Trophoblast cell (in vitro differentiated cells and primary cell): Measurements from ENCODE around the gene MAGIX.

Experiments used
- DNase-seq, 2 donors: peaks; one replicate each; pipeline ENCODE4 v3.0.0-alpha.2; 2016
- H2AFZ ChIP-seq: 2 replicates; pipeline ENCODE4 v1.6.1; 2013; ENCODE audit warnings: low read length, moderate library complexity, mild to moderate bottlenecking; ENCODE audit not compliant: insufficient read depth, poor library complexity
- H2AK5ac ChIP-seq: 2 replicates; pipeline ENCODE4 v1.6.1; 2013; ENCODE audit warnings: mild to moderate bottlenecking, low read length
- H2BK120ac ChIP-seq: 2 replicates; pipeline ENCODE4 v1.6.1; 2013; ENCODE audit warnings: low read length, mild to moderate bottlenecking, moderate library complexity; ENCODE audit not compliant: insufficient read depth, poor library complexity
- H2BK12ac ChIP-seq: 2 replicates; pipeline ENCODE4 v1.6.1; 2013; ENCODE audit warnings: mild to moderate bottlenecking, low read length, moderate library complexity
- H2BK5ac ChIP-seq: 2 replicates; pipeline ENCODE4 v1.6.1; 2013; ENCODE audit warnings: low read length, low read depth, moderate library complexity, mild to moderate bottlenecking; ENCODE audit not compliant: poor library complexity
- H3K14ac ChIP-seq: 2 replicates; pipeline ENCODE4 v1.6.1; 2013; ENCODE audit warnings: mild to moderate bottlenecking, low read length
- H3K18ac ChIP-seq: 2 replicates; pipeline ENCODE4 v1.6.1; 2013; ENCODE audit warnings: mild to moderate bottlenecking, low read length
- H3K23ac ChIP-seq: 2 replicates; pipeline ENCODE4 v1.6.1; 2013; ENCODE audit warnings: low read length
- H3K27ac ChIP-seq: 2 replicates; pipeline ENCODE4 v1.5.1; 2013; ENCODE audit warnings: low read depth, mild to moderate bottlenecking, inconsistent platforms, low read length, moderate library complexity
- H3K27me3 ChIP-seq: 2 replicates; pipeline ENCODE4 v1.6.1; 2013; ENCODE audit warnings: inconsistent platforms, mild to moderate bottlenecking, low read length, moderate library complexity; ENCODE audit not compliant: insufficient read depth
- H3K36me3 ChIP-seq, 2 experiments: 1 replicate in 1 of 2; 2 replicates in 1 of 2; pipeline ENCODE4 v1.6.1; 2013; ENCODE audit warnings: low read length in 2 of 2, mild to moderate bottlenecking in 2 of 2, moderate library complexity in 1 of 2; ENCODE audit not compliant: insufficient read depth in 2 of 2, control insufficient read depth in 1 of 2
- H3K4ac ChIP-seq: 2 replicates; pipeline ENCODE4 v1.6.1; 2013; ENCODE audit warnings: low read depth, mild to moderate bottlenecking, low read length, moderate library complexity
- H3K4me1 ChIP-seq, 2 experiments: 1 replicate in 1 of 2; 2 replicates in 1 of 2; pipeline ENCODE4 v1.6.1; 2013; ENCODE audit warnings: low read length in 2 of 2, mild to moderate bottlenecking in 2 of 2, moderate library complexity in 1 of 2; ENCODE audit not compliant: insufficient read depth in 2 of 2, control insufficient read depth in 1 of 2
- H3K4me2 ChIP-seq: 2 replicates; pipeline ENCODE4 v1.6.1; 2013; ENCODE audit warnings: inconsistent platforms, mild to moderate bottlenecking, low read length, moderate library complexity
- H3K4me3 ChIP-seq: 2 replicates; pipeline ENCODE4 v1.5.1; 2013; ENCODE audit warnings: mild to moderate bottlenecking, low read depth, low read length, inconsistent platforms
- H3K79me1 ChIP-seq: one replicate; pipeline ENCODE4 v1.6.1; 2013; ENCODE audit warnings: low read length
- H3K79me2 ChIP-seq: 2 replicates; pipeline ENCODE4 v1.6.1; 2013; ENCODE audit warnings: low read length, mild to moderate bottlenecking; ENCODE audit not compliant: control insufficient read depth, insufficient read depth, poor library complexity
- H3K9ac ChIP-seq: 2 replicates; pipeline ENCODE4 v1.6.1; 2013; ENCODE audit warnings: mild to moderate bottlenecking, low read length
- H3K9me3 ChIP-seq: 2 replicates; pipeline ENCODE4 v1.6.1; 2013; ENCODE audit warnings: low read depth, mild to moderate bottlenecking, control low read depth, inconsistent platforms, low read length; ENCODE audit not compliant: insufficient read depth
- H4K12ac ChIP-seq: 2 replicates; pipeline ENCODE4 v1.6.1; 2013; ENCODE audit warnings: low read depth, mild to moderate bottlenecking, low read length, moderate library complexity
- H4K8ac ChIP-seq: 2 replicates; pipeline ENCODE4 v1.6.1; 2013; ENCODE audit warnings: low read depth, mild to moderate bottlenecking, low read length, moderate library complexity
- H4K91ac ChIP-seq: one replicate; pipeline ENCODE4 v1.6.1; 2013; ENCODE audit warnings: low read depth, mild to moderate bottlenecking, low read length, moderate library complexity
- whole genome bisulfite sequencing: extraction: QIAGEN DNeasy Blood & Tissue Kit; methylation state at CpG from one replicate; pipeline ENCODE4 v1.1.7; 2013; ENCODE audit warnings: missing lambda C conversion rate; ENCODE audit not compliant: insufficient read length, insufficient coverage; ENCODE audit errors: extremely low coverage; 5-methylcytosine and 5-hydroxymethylcytosine counted together

MAGIX gene

GRCh38 chrX:49206543-49206942 lies 44.0 kb downstream of the MAGIX start:
- Histone ChIP-seq H3K23ac (no peak overlapping the region), H2BK12ac (no peak overlapping the region), H3K4me1 (no peaks in the 10 kb centered on the region), H3K18ac (no peak overlapping the region), H3K14ac (no peak overlapping the region), H4K91ac (no peak overlapping the region), H3K79me1 (no peaks in the 10 kb centered on the region), H3K27me3 (no peaks in the 10 kb centered on the region), H3K36me3 (no peaks in the 10 kb centered on the region), H2AFZ (no peak overlapping the region), H3K79me2 (no peaks in the 10 kb centered on the region), H2BK5ac (no peak overlapping the region), H3K9ac (no peak overlapping the region), H4K12ac (no peak overlapping the region), H3K9me3 (no peaks in the 10 kb centered on the region), H2AK5ac (no peak overlapping the region), H4K8ac (no peak overlapping the region), H3K4ac (no peak overlapping the region), H3K27ac (no peak overlapping the region), H3K4me3 (no peak overlapping the region), H3K4me2 (no peak overlapping the region), H2BK120ac (no peak overlapping the region)
- no peak for DNase-seq
- WGBS = no CpG with 5 or more reads among the region's 8 CpGs

DNA sequence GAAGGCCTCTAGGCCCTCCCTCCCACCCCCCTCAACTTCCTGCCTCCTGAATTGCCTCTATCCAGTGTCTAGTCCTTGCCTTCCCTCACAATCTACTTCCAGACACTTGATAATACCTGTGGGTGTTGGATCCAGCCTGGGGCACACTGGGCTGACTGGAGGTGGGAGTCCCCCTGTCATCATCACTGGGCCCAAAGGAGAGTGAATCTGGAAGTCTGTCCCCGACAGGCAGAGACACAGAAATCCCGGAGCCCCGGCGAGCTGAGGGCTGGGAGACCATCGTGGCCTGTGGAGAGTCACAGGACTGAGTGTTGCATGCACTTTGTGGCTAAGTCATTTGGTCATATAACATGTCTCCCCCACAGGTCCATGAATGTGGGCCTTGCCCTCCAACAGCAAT lies 45.8 kb downstream of the MAGIX start:
- no peak overlapping the region for H2BK120ac ChIP-seq
- no peak overlapping the region for H2AK5ac ChIP-seq
- DNase-seq = no peak
- H3K18ac ChIP-seq = no peak overlapping the region
- H3K9ac ChIP-seq = no peak overlapping the region
- H3K4me2 ChIP-seq = no peak overlapping the region
- no peak overlapping the region for H3K27ac ChIP-seq
- H4K91ac ChIP-seq = no peak overlapping the region
- no peaks in the 10 kb centered on the region for H3K79me1 ChIP-seq
- no peak overlapping the region for H2BK5ac ChIP-seq
- no peaks in the 10 kb centered on the region for H3K27me3 ChIP-seq
- H3K36me3 ChIP-seq = no peaks in the 10 kb centered on the region
- H3K23ac ChIP-seq = no peak overlapping the region
- H2AFZ ChIP-seq = no peak overlapping the region
- H3K4me1 ChIP-seq = no peaks in the 10 kb centered on the region
- WGBS = no CpG with 5 or more reads among the region's 5 CpGs
- no peaks in the 10 kb centered on the region for H3K79me2 ChIP-seq
- H3K4ac ChIP-seq = no peak overlapping the region
- no peak overlapping the region for H4K12ac ChIP-seq
- H3K4me3 ChIP-seq = no peak overlapping the region
- H4K8ac ChIP-seq = no peak overlapping the region
- H3K14ac ChIP-seq = no peak overlapping the region
- H3K9me3 ChIP-seq = no peaks in the 10 kb centered on the region
- H2BK12ac ChIP-seq = no peak overlapping the region

GRCh38 chrX:49209434-49210251 lies 47.1 kb downstream of the MAGIX start:
- no peaks in the 10 kb centered on the region for H3K27me3 ChIP-seq
- H3K14ac ChIP-seq = no peak overlapping the region
- no peak for DNase-seq
- no peak overlapping the region for H3K27ac ChIP-seq
- WGBS = no CpG with 5 or more reads among the region's 28 CpGs
- no peak overlapping the region for H2BK120ac ChIP-seq
- no peak overlapping the region for H4K91ac ChIP-seq
- H3K9ac ChIP-seq = no peak overlapping the region
- H2BK5ac ChIP-seq = no peak overlapping the region
- H3K23ac ChIP-seq = no peak overlapping the region
- no peak overlapping the region for H2AFZ ChIP-seq
- no peaks in the 10 kb centered on the region for H3K4me1 ChIP-seq
- no peak overlapping the region for H2AK5ac ChIP-seq
- H2BK12ac ChIP-seq = no peak overlapping the region
- H3K4ac ChIP-seq = no peak overlapping the region
- no peak overlapping the region for H3K18ac ChIP-seq
- H3K79me2 ChIP-seq = no peaks in the 10 kb centered on the region
- H3K9me3 ChIP-seq = no peaks in the 10 kb centered on the region
- H3K79me1 ChIP-seq = no peaks in the 10 kb centered on the region
- no peak overlapping the region for H4K12ac ChIP-seq
- no peak overlapping the region for H3K4me2 ChIP-seq
- H3K36me3 ChIP-seq = no peaks in the 10 kb centered on the region
- H4K8ac ChIP-seq = no peak overlapping the region
- no peak overlapping the region for H3K4me3 ChIP-seq

DNA sequence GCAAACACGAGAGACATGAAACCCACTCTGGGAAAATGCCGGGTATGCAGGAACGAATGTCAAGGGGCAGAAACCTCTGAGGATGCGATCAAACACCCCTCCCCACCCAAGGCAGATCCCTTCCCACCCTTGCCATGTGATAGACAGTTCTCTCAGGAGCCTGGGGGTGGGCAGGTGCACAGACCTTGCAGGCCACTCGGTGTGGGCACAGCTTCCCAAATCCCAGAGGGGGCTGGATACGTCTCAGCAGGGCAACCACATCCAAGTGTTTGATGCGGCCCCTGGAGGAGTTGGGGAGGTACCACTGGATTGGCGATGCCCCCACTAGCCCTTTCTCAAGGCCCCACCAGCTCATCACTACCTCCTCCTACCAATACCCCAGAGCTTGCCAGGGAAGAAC lies 47.8 kb downstream of the MAGIX start:
- Histone ChIP-seq H3K27ac (no peak overlapping the region), H3K9ac (no peak overlapping the region), H3K23ac (no peak overlapping the region), H3K36me3 (no peaks in the 10 kb centered on the region), H2BK12ac (no peak overlapping the region), H2BK5ac (no peak overlapping the region), H3K9me3 (no peaks in the 10 kb centered on the region), H3K4me2 (no peak overlapping the region), H4K12ac (no peak overlapping the region), H3K79me1 (no peaks in the 10 kb centered on the region), H3K18ac (no peak overlapping the region), H3K14ac (no peak overlapping the region), H2AFZ (no peak overlapping the region), H2AK5ac (no peak overlapping the region), H3K4me3 (no peak overlapping the region), H3K79me2 (no peaks in the 10 kb centered on the region), H2BK120ac (no peak overlapping the region), H3K4ac (no peak overlapping the region), H3K27me3 (no peaks in the 10 kb centered on the region), H4K91ac (no peak overlapping the region), H3K4me1 (no peaks in the 10 kb centered on the region), H4K8ac (no peak overlapping the region)
- DNase-seq = no peak
- no CpG with 5 or more reads among the region's 8 CpGs for WGBS
